Activated B cell treated with CpG ODN at 0.5 μM for 24 hours (primary cell): ENCODE data around the gene KRTAP27-1. TPM values are rescaled to one million over a fixed set of nuclear protein-coding genes. Genes with fewer than 3 reads are reported as not detected.

ENCODE experiments used
- ATAC-seq: fragments of 200-7000 bp; cut with Tn5 transposase; one replicate; pipeline ENCODE4 v1.10.0; 2021; ENCODE audit warnings: low read depth, mild to moderate bottlenecking, moderate library complexity
- CTCF ChIA-PET: fragments of 350-600 bp; sonication (Branson Sonifier 250); formaldehyde crosslinking; loops from one replicate; lab custom pipeline; 2021; ENCODE audit warnings: antibody characterized with exemption; lab: Charles Lee
- POLR2A ChIA-PET: fragments of 350-600 bp; sonication (Branson Sonifier 250); formaldehyde crosslinking; loops from one replicate; lab custom pipeline; 2021; ENCODE audit warnings: antibody characterized with exemption; lab: Charles Lee
- DNase-seq: peaks from one replicate; pipeline ENCODE4 v3.0.0; 2022
- H3K27ac Mint-ChIP-seq: one replicate; pipeline ENCODE4 v1.8.0; 2020; ENCODE audit warnings: mixed read lengths
- H3K27me3 Mint-ChIP-seq: one replicate; pipeline ENCODE4 v1.8.0; 2021; ENCODE audit warnings: mixed read lengths
- H3K36me3 Mint-ChIP-seq: one replicate; pipeline ENCODE4 v1.8.0; 2021; ENCODE audit warnings: low read depth, mixed read lengths
- H3K4me1 Mint-ChIP-seq: one replicate; pipeline ENCODE4 v1.8.0; 2021; ENCODE audit warnings: mixed read lengths
- H3K4me3 Mint-ChIP-seq: one replicate; pipeline ENCODE4 v1.8.0; 2020; ENCODE audit warnings: mild to moderate bottlenecking, mixed read lengths
- H3K9me3 Mint-ChIP-seq: one replicate; pipeline ENCODE4 v1.8.0; 2020; ENCODE audit warnings: mixed read lengths
- intact Hi-C: fragments of 100-400 bp; cut with micrococcal nuclease; formaldehyde crosslinking; loops from one replicate; pipeline ENCODE4 v1.15.1; 2024
- total RNA-seq: library from RNA; stranded (reverse); gene quantifications from 2 replicates; pipeline ENCODE4 v1.2.3, GENCODE V29; 2022
- TF ChIP-seq, protein P1 (sequence below): fragments of 200-600 bp; IDR thresholded peaks from one replicate; pipeline ENCODE4 v1.8.0; 2022; ENCODE audit warnings: antibody characterized with exemption, mild to moderate bottlenecking

KRTAP27-1 gene, protein sequence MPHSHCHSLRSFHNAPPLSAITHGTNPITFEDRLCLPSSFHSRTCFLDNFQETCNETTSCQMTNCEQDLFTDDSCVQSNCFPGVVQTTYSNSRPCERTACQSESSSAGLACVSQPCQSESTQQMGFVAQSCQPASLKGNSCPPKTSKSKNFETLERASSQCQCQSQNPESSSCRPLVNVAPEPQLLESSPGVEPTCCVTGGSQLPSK
- not detected in 2 replicates for total RNA-seq

DNA sequence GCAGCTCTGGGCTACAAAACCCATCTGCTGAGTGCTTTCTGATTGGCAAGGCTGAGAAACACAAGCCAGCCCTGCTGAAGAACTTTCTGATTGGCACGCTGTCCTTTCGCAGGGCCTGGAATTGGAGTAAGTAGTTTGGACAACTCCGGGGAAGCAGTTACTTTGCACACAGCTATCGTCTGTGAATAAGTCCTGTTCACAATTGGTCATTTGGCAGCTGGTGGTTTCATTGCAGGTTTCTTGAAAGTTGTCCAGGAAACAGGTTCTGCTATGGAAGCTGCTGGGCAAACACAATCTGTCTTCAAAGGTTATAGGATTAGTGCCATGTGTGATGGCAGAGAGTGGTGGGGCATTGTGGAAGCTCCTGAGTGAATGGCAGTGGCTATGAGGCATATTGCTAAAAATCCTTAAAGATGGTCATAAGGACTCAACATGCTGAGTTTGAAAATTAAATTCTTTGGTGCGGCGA lies at the start of gene KRTAP27-1:
Gene KRTAP27-1, minus strand, starts transcription at position 419 of the 469 bp plus-strand sequence. Its CDS starts 26 bp downstream, at position 393.
- Mint-ChIP-seq H3K9me3 (no peaks in the 10 kb centered on the region), H3K36me3 (no peaks in the 10 kb centered on the region), H3K27me3 (no peaks in the 10 kb centered on the region), H3K4me3 (no peak within 1 kb of the TSS), H3K27ac (no peak within 1 kb of the TSS), H3K4me1 (no peaks in the 10 kb centered on the region)
- DNase-seq: no peak
- POLR2A ChIA-PET: no interaction called here
- CTCF ChIA-PET: no interaction called here
- intact Hi-C loops: no loop called here
- no peak for ATAC-seq
- TF ChIP-seq, protein P1, sequence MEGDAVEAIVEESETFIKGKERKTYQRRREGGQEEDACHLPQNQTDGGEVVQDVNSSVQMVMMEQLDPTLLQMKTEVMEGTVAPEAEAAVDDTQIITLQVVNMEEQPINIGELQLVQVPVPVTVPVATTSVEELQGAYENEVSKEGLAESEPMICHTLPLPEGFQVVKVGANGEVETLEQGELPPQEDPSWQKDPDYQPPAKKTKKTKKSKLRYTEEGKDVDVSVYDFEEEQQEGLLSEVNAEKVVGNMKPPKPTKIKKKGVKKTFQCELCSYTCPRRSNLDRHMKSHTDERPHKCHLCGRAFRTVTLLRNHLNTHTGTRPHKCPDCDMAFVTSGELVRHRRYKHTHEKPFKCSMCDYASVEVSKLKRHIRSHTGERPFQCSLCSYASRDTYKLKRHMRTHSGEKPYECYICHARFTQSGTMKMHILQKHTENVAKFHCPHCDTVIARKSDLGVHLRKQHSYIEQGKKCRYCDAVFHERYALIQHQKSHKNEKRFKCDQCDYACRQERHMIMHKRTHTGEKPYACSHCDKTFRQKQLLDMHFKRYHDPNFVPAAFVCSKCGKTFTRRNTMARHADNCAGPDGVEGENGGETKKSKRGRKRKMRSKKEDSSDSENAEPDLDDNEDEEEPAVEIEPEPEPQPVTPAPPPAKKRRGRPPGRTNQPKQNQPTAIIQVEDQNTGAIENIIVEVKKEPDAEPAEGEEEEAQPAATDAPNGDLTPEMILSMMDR: no peak

DNA sequence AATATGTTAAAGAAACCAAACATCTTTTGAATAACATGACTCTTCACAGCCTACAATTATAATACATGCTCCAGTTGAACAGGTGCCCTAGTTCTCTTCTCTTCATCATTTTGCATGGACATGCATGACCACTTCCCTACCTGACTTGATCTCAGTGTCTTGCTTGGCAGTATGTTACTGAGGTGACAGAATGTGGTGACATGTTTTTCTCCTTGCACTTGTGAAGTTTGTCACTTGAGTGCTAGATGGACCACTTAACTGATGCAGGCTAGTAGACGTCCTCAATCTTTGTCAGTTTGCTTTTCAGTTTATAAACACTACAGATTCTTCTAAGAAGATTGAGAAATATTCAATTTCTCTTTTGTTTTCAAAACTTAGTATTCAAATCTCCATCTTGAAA lies 44.7 kb upstream of the KRTAP27-1 start:
- peaks cover 2% of the 10 kb centered on the region for H3K9me3 Mint-ChIP-seq
- no peak for ATAC-seq
- POLR2A ChIA-PET: no interaction called here
- no peaks in the 10 kb centered on the region for H3K36me3 Mint-ChIP-seq
- no peaks in the 10 kb centered on the region for H3K27me3 Mint-ChIP-seq
- no peak for DNase-seq
- no peak overlapping the region for H3K27ac Mint-ChIP-seq
- H3K4me1 Mint-ChIP-seq: no peaks in the 10 kb centered on the region
- intact Hi-C loops: no loop called here
- TF ChIP-seq, protein P1: no peak
- no peak overlapping the region for H3K4me3 Mint-ChIP-seq
- CTCF ChIA-PET: no interaction called here

DNA sequence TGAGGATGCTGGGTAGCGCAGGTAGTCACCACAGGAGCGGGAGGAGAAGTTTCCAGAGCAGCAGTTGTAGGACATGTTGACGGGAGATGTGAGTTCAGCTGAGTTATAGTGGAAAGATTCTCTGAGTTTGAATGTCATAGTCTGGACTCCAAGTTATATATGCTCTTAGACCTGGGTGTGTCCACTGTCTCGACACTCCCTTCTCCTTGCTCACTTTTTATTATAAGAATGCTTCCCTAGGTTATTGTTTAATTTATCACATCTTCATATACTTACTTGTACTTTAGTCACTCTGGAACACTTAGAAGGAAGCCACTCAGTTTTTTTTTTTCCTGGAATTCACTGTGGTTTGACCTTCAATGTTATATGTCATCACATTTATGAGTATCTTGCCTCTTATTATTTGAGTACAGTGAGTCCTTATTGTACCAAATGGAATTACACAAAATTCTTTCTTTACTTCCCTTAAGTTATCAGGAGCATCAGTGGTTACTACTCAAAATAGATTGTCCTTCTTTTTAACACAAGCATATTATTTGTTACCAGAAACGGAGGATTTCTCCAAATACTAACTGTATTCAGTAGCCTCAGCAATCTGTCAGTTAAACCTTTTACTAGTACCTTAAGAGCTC lies 34.8 kb upstream of the KRTAP27-1 start, which contains the start of gene KRTAP13-2:
Gene KRTAP13-2, minus strand, starts transcription at position 133 of the 632 bp plus-strand sequence. Its CDS starts 58 bp downstream, at position 75.
- H3K27me3 Mint-ChIP-seq: no peaks in the 10 kb centered on the region
- no peak within 1 kb of the TSS for H3K4me3 Mint-ChIP-seq
- H3K4me1 Mint-ChIP-seq: no peaks in the 10 kb centered on the region
- TF ChIP-seq, protein P1: no peak
- intact Hi-C loops: no loop called here
- DNase-seq (no peak), ATAC-seq (no peak)
- no peak within 1 kb of the TSS for H3K27ac Mint-ChIP-seq
- POLR2A ChIA-PET: no interaction called here
- CTCF ChIA-PET: no interaction called here
- H3K36me3 Mint-ChIP-seq: no peaks in the 10 kb centered on the region
- H3K9me3 Mint-ChIP-seq: no peaks in the 10 kb centered on the region

DNA sequence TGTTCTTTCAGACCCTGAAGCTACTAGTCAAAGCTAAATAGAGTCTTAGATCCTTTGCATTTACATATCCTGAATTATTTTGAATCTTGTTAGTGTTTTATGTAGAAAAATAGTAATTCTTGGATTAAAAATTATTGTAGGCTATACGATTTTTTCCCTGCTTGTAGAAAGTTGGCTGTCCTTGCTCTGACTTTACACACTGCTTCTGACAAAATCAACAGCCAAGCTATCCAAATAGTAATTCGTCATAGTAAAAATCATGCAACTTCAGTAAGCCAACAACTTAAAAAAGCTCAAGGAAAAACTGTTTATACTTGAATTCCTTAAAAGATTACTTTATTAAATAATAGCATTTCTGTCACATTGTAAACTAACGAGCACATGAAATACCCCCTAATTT lies 18.4 kb upstream of the KRTAP27-1 start:
- H3K4me3 Mint-ChIP-seq: no peak overlapping the region
- TF ChIP-seq, protein P1: no peak
- ATAC-seq (no peak), DNase-seq (no peak)
- no peaks in the 10 kb centered on the region for H3K4me1 Mint-ChIP-seq
- ChIA-PET CTCF (no interaction called here), POLR2A (no interaction called here)
- peaks cover 2% of the 10 kb centered on the region for H3K9me3 Mint-ChIP-seq
- intact Hi-C loops: no loop called here
- no peaks in the 10 kb centered on the region for H3K36me3 Mint-ChIP-seq
- H3K27ac Mint-ChIP-seq: no peak overlapping the region
- H3K27me3 Mint-ChIP-seq: no peaks in the 10 kb centered on the region

DNA sequence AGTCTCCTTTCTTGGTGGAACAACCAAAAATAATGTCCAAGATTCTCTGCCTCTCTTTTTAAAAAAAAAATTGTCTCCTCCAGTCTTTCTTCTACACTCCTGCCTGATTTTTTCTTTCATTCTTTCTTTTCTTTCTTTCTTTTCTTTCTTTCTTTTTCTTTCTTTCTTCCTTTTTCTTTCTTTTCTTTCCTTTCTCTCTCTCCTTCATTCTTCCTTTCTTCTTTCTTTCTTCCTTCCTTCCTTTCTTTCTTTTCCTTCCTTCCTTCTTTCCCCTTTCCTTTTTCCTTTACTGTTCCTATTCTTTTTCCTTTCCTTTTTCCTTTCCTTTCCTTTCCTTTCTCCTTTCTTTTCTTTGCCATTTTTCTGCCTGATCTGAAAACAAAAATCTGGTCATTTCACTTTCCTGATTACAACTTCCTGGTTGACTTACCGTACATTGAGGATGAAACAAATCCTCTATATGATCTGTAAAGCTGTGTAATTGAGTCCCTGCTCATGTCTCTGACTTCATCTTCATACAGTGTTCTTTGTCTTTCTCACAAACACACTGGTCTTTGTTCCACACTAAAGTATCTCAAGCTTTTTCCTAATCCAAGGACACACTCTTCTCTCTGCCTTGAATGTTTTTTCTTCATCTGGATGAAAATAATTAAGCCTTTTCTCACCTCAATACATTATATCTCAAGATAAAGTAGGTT lies 17.0 kb upstream of the KRTAP27-1 start:
- ATAC-seq (no peak), DNase-seq (no peak)
- CTCF ChIA-PET: no interaction called here
- no peaks in the 10 kb centered on the region for H3K27me3 Mint-ChIP-seq
- POLR2A ChIA-PET: no interaction called here
- intact Hi-C loops: no loop called here
- H3K4me3 Mint-ChIP-seq: no peak overlapping the region
- H3K36me3 Mint-ChIP-seq: no peaks in the 10 kb centered on the region
- TF ChIP-seq, protein P1: no peak
- no peak overlapping the region for H3K27ac Mint-ChIP-seq
- peaks cover 6% of the 10 kb centered on the region for H3K9me3 Mint-ChIP-seq
- no peaks in the 10 kb centered on the region for H3K4me1 Mint-ChIP-seq
